Upper lobe of left lung (tissue), 6 donors: ENCODE results near the gene CLCN2. TPM values are rescaled to one million over a fixed set of nuclear protein-coding genes. Genes with fewer than 3 reads are reported as not detected.

ENCODE experiments used
- ATAC-seq, 2 donors: fragments of 200-7000 bp; cut with Tn5 transposase; one replicate each; pipeline ENCODE4 v1.9.1; 2022; ENCODE audit warnings: mild to moderate bottlenecking in 2 of 2, moderate library complexity in 2 of 2; ENCODE audit not compliant: low FRiP score in 2 of 2
- DNase-seq, 2 donors: peaks; one replicate each; pipeline ENCODE4 v3.0.0-alpha.2; 2019 to 2020
- H3K27ac ChIP-seq, 4 donors: fragments of 200-600 bp; sonication (generic); one replicate each; pipeline ENCODE4 v1.5.1; 2016 to 2019
- H3K27me3 ChIP-seq, 4 donors: fragments of 200-600 bp; sonication (generic); one replicate each; pipeline ENCODE4 v1.5.1; 2017 to 2019
- H3K36me3 ChIP-seq, 4 donors: fragments of 200-600 bp; sonication (generic); one replicate each; pipeline ENCODE4 v1.5.1; 2016 to 2019
- H3K4me1 ChIP-seq, 4 donors: fragments of 200-600 bp; sonication (generic); one replicate each; pipeline ENCODE4 v1.5.1; 2018 to 2019
- H3K4me3 ChIP-seq, 4 donors: fragments of 200-600 bp; sonication (generic); one replicate each; pipeline ENCODE4 v1.5.1; 2017 to 2019; ENCODE audit warnings: mild to moderate bottlenecking in 2 of 4, moderate library complexity in 1 of 4
- H3K9me3 ChIP-seq, 4 donors: fragments of 200-600 bp; sonication (generic); one replicate each; pipeline ENCODE4 v1.5.1; 2018 to 2019
- EP300 ChIP-seq, 4 donors: sonication (generic); formaldehyde crosslinking; IDR thresholded peaks; one replicate each; pipeline ENCODE4 v1.5.1; 2017; ENCODE audit warnings: antibody characterized with exemption in 4 of 4, control low read depth in 2 of 4
- POLR2A ChIP-seq, 4 donors: fragments of 450-650 bp; IDR thresholded peaks; one replicate each; pipeline ENCODE4 v1.5.1; 2016 to 2017; ENCODE audit warnings: antibody characterized with exemption in 4 of 4, mild to moderate bottlenecking in 2 of 4
- POLR2AphosphoS5 ChIP-seq, 2 donors: sonication (generic); formaldehyde crosslinking; IDR thresholded peaks; one replicate each; pipeline ENCODE4 v1.5.1; 2017; ENCODE audit warnings: antibody characterized with exemption in 2 of 2
- WGBS, 2 donors: methylation state at CpG; one replicate each; pipeline ENCODE4 v1.1.5; 2017 to 2018; 5-methylcytosine and 5-hydroxymethylcytosine counted together
- total RNA-seq, 6 donors: library from RNA; depleted of rRNA in 4 of 6; stranded (reverse); fragments of >200 nt in 4 of 6; gene quantifications; one replicate each; pipeline versions ENCODE4 v1.1.0 to v1.2.1, GENCODE V29; 2016 to 2021
- TF ChIP-seq, protein P1 (sequence below), 6 experiments: fragments of 450-650 bp in 4 of 6; fragments of 200-600 bp in 2 of 6; sonication (generic) in 2 of 6; IDR thresholded peaks; one replicate each; pipeline ENCODE4 v1.5.1; 2016 to 2019; ENCODE audit warnings: antibody characterized with exemption in 6 of 6
- donor health status: DM: no; HTN: no; CAD: no; lungs with moderate emphysema.
- donor health status: DM: no; HTN: yes; CAD: no; lungs with severe emphysema.

The CLCN2 gene
- total RNA-seq, 6 donors from 2014 or later: 3.0 to 14.7 (median 5.3) TPM

GRCh38 chr3:184384342-184384741 lies 22.9 kb upstream of the CLCN2 start:
- WGBS, 2 donors: 83 to 90% methylated on average over 4 to 9 of the region's 9 CpGs
- no peaks in the 10 kb centered on the region for H3K36me3 ChIP-seq
- H3K4me1 ChIP-seq: peaks cover 13 to 24% (median 15%) of the 10 kb centered on the region in 4 donors
- no peaks in the 10 kb centered on the region for H3K9me3 ChIP-seq
- TF ChIP-seq POLR2AphosphoS5 (IDR thresholded peaks at IDR 0.05): no peak
- TF ChIP-seq EP300 (IDR thresholded peaks at IDR 0.05): no peak
- no peak for TF ChIP-seq POLR2A (IDR thresholded peaks at IDR 0.05)
- TF ChIP-seq, protein P1, sequence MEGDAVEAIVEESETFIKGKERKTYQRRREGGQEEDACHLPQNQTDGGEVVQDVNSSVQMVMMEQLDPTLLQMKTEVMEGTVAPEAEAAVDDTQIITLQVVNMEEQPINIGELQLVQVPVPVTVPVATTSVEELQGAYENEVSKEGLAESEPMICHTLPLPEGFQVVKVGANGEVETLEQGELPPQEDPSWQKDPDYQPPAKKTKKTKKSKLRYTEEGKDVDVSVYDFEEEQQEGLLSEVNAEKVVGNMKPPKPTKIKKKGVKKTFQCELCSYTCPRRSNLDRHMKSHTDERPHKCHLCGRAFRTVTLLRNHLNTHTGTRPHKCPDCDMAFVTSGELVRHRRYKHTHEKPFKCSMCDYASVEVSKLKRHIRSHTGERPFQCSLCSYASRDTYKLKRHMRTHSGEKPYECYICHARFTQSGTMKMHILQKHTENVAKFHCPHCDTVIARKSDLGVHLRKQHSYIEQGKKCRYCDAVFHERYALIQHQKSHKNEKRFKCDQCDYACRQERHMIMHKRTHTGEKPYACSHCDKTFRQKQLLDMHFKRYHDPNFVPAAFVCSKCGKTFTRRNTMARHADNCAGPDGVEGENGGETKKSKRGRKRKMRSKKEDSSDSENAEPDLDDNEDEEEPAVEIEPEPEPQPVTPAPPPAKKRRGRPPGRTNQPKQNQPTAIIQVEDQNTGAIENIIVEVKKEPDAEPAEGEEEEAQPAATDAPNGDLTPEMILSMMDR (IDR thresholded peaks at IDR 0.05): no peak
- H3K4me3 ChIP-seq: no peak overlapping the region
- DNase-seq: no peak
- peaks cover 0 to 23% (median 12%) of the 10 kb centered on the region in 4 donors for H3K27me3 ChIP-seq
- no peak overlapping the region for H3K27ac ChIP-seq
- ATAC-seq: no peak

- peaks cover 0 to 25% (median 15%) of the 10 kb centered on the region in 4 donors for H3K27me3 ChIP-seq
Observed at GRCh38 chr3:184383033-184383740, 21.8 kb upstream of the CLCN2 start.

GRCh38 chr3:184382326-184383032 lies 21.1 kb upstream of the CLCN2 start:
- TF ChIP-seq EP300 (IDR thresholded peaks at IDR 0.05) (no peak), POLR2AphosphoS5 (IDR thresholded peaks at IDR 0.05) (no peak), POLR2A (IDR thresholded peaks at IDR 0.05) (no peak)
- TF ChIP-seq, protein P1 (IDR thresholded peaks at IDR 0.05): no peak
- Histone ChIP-seq H3K27ac (no peak overlapping the region), H3K9me3 (no peaks in the 10 kb centered on the region), H3K4me1 (peaks cover 13 to 28% (median 18%) of the 10 kb centered on the region in 4 donors), H3K27me3 (peaks cover 0 to 25% (median 15%) of the 10 kb centered on the region in 4 donors), H3K36me3 (no peaks in the 10 kb centered on the region), H3K4me3 (no peak overlapping the region)
- 90 to 93% methylated on average over 15 to 16 of the region's 16 CpGs for WGBS, 2 donors
- ATAC-seq (no peak), DNase-seq (no peak)

More at GRCh38 chr3:184383033-184383740, 21.8 kb upstream of the CLCN2 start:
- WGBS, 2 donors: 90 to 95% methylated on average over 14 to 15 of the region's 15 CpGs
- peaks cover 13 to 28% (median 15%) of the 10 kb centered on the region in 4 donors for H3K4me1 ChIP-seq
- DNase-seq (peak in 1 of 2 donors; percentile 69), ATAC-seq (no peak)
- no peak for TF ChIP-seq POLR2A (IDR thresholded peaks at IDR 0.05)
- no peak for TF ChIP-seq POLR2AphosphoS5 (IDR thresholded peaks at IDR 0.05)
- H3K27ac ChIP-seq: no peak overlapping the region
- H3K4me3 ChIP-seq: no peak overlapping the region
- no peaks in the 10 kb centered on the region for H3K9me3 ChIP-seq
- H3K36me3 ChIP-seq: no peaks in the 10 kb centered on the region

GRCh38 chr3:184381261-184382224 lies 20.1 kb upstream of the CLCN2 start:
- DNase-seq: peak in 1 of 2 donors; percentile 84
- H3K27ac ChIP-seq: peak overlapping the region in 2 of 4 donors; percentile 36 to 69
- no peaks in the 10 kb centered on the region for H3K9me3 ChIP-seq
- 8 to 60% methylated on average over 2 to 49 of the region's 55 CpGs for WGBS, 2 donors
- H3K27me3 ChIP-seq: peaks cover 0 to 25% (median 15%) of the 10 kb centered on the region in 4 donors
- H3K36me3 ChIP-seq: no peaks in the 10 kb centered on the region
- TF ChIP-seq, protein P1 (IDR thresholded peaks at IDR 0.05): no peak
- no peak for TF ChIP-seq POLR2A (IDR thresholded peaks at IDR 0.05)
- no peak for TF ChIP-seq POLR2AphosphoS5 (IDR thresholded peaks at IDR 0.05)
- no peak for TF ChIP-seq EP300 (IDR thresholded peaks at IDR 0.05)
- peak overlapping the region in 3 of 4 donors; percentile 11 to 55 (median 54) for H3K4me3 ChIP-seq
- H3K4me1 ChIP-seq: peaks cover 13 to 28% (median 18%) of the 10 kb centered on the region in 4 donors
- ATAC-seq: peak in 1 of 2 donors; percentile 37
